K562 (cell line): ENCODE measurements around the gene TTC31. TPM values are rescaled to one million over a fixed set of nuclear protein-coding genes. Genes with fewer than 3 reads are reported as not detected.

Experiments used
- DIDO1 ChIP-seq: fragments of 450-650 bp; IDR thresholded peaks from 2 replicates; pipeline ENCODE4 v1.6.1; 2016; ENCODE audit warnings: low read depth, missing biosample characterization, missing genetic modification characterization
- EGR1 ChIP-seq: fragments of 450-650 bp; conservative IDR thresholded peaks from 2 replicates; pipeline ENCODE4 v1.6.1; 2017; ENCODE audit warnings: mild to moderate bottlenecking
- HNRNPH1 ChIP-seq: fragments of 200-400 bp; formaldehyde crosslinking; optimal IDR thresholded peaks from 2 replicates; pipeline ENCODE3; 2017; ENCODE audit warnings: low read depth, mild to moderate bottlenecking, low read length, moderate library complexity
- IRF1 ChIP-seq: sonication (generic); formaldehyde crosslinking; IDR thresholded peaks from 2 replicates; pipeline ENCODE4 v1.8.0; 2022; ENCODE audit warnings: missing genetic modification reagents, mild to moderate bottlenecking, borderline replicate concordance
- MTF1 ChIP-seq: fragments of 250-450 bp; sonication (Bioruptor Pico); IDR thresholded peaks from 2 replicates; pipeline ENCODE4 v1.9.0; 2021; ENCODE audit warnings: moderate library complexity, mild to moderate bottlenecking, inconsistent platforms, borderline replicate concordance
- NFRKB ChIP-seq: fragments of 450-650 bp; IDR thresholded peaks from 2 replicates; pipeline ENCODE4 v1.6.1; 2016; ENCODE audit warnings: low read depth
- PCBP2 ChIP-seq: fragments of 200-400 bp; formaldehyde crosslinking; IDR thresholded peaks from 2 replicates; pipeline ENCODE4 v1.6.1; 2018; ENCODE audit warnings: low read length, low read depth, mild to moderate bottlenecking, moderate library complexity; ENCODE audit not compliant: poor library complexity, severe bottlenecking
- POU5F1 ChIP-seq: fragments of 150-350 bp; IDR thresholded peaks from 2 replicates; pipeline ENCODE4 v1.6.1; 2014; ENCODE audit warnings: borderline replicate concordance, low read length, low read depth, mild to moderate bottlenecking; ENCODE audit not compliant: partially characterized antibody
- RBBP5 ChIP-seq: fragments of 200-600 bp; sonication (generic); IDR thresholded peaks from 2 replicates; pipeline ENCODE4 v1.6.1; 2012; ENCODE audit warnings: borderline replicate concordance, mild to moderate bottlenecking, low read length, control low read depth, inconsistent platforms; ENCODE audit not compliant: insufficient read depth, poor library complexity, severe bottlenecking
- RBM15 ChIP-seq: fragments of 200-400 bp; formaldehyde crosslinking; IDR thresholded peaks from 2 replicates; pipeline ENCODE4 v1.6.1; 2018; ENCODE audit warnings: mild to moderate bottlenecking, low read length, moderate library complexity; ENCODE audit not compliant: insufficient read depth
- SOX6 ChIP-seq: fragments of 450-650 bp; IDR thresholded peaks from 2 replicates; pipeline ENCODE4 v1.6.1; 2014; ENCODE audit warnings: mild to moderate bottlenecking
- SRF ChIP-seq, 2 experiments: fragments of 250-450, 450-650 bp in 1 of 2; sonication (Bioruptor Pico) in 1 of 2; sonication (generic) in 1 of 2; formaldehyde crosslinking; IDR thresholded peaks; 2 replicates each; pipeline versions ENCODE4 v1.5.0 to v1.5.1; 2020 to 2022; ENCODE audit warnings: mild to moderate bottlenecking in 1 of 2, missing genetic modification reagents in 1 of 2
- TOE1 ChIP-seq, 2 experiments: fragments of 450-650 bp in 1 of 2; sonication (generic) in 1 of 2; formaldehyde crosslinking in 1 of 2; IDR thresholded peaks; 2 replicates each; pipeline versions ENCODE4 v1.7.1 to v1.8.0; 2016 to 2022; ENCODE audit warnings: borderline replicate concordance in 2 of 2, mild to moderate bottlenecking in 2 of 2, antibody characterized with exemption in 1 of 2, inconsistent platforms in 1 of 2, low read depth in 1 of 2, missing genetic modification reagents in 1 of 2, moderate library complexity in 1 of 2
- WHSC1 ChIP-seq: IDR thresholded peaks from one replicate; pipeline ENCODE4 v1.6.1; 2012; ENCODE audit warnings: low read length, control low read depth, inconsistent platforms
- ZNF445 ChIP-seq: fragments of 250-450 bp; sonication (Bioruptor Pico); IDR thresholded peaks from 2 replicates; pipeline ENCODE4 v1.4.0; 2020; ENCODE audit warnings: low read depth, mild to moderate bottlenecking, moderate library complexity
- polyA plus RNA-seq, 8 experiments: library from polyadenylated mRNA; depleted of rRNA in 4 of 8; stranded (reverse) in 5 of 8; unstranded in 3 of 8; fragments of >200 nt; fragmentation: Nextera tagmentation in 2 of 8; fragmentation: Illumina TruSeq in 1 of 8; extraction: Ambion mirVana in 2 of 8; extraction: Trizol in 1 of 8; gene quantifications; 2 replicates each; pipeline versions ENCODE4 v1.2.1 to v1.2.3, GENCODE V29; 2011 to 2014; ENCODE audit warnings: inconsistent platforms in 1 of 8, missing spikeins in 1 of 8
- total RNA-seq, 7 experiments: library from RNA; depleted of rRNA in 6 of 7; stranded (reverse); fragments of >200 nt in 6 of 7; fragmentation: Illumina TruSeq in 2 of 7; extraction: Trizol in 2 of 7; gene quantifications; 2 replicates each; pipeline versions ENCODE4 v1.2.1 to v1.2.3, GENCODE V29; 2011 to 2021; ENCODE audit warnings: low replicate concordance in 1 of 7
- TF ChIP-seq, protein P1 (sequence below), 2 experiments: fragments of 450-650 bp; formaldehyde crosslinking in 1 of 2; IDR thresholded peaks; 2 replicates each; pipeline versions ENCODE4 v1.4.0 to v1.6.1; 2014 to 2020; ENCODE audit warnings: mild to moderate bottlenecking in 2 of 2, borderline replicate concordance in 1 of 2, low read depth in 1 of 2

Gene TTC31
- total and polyA plus RNA-seq, 9 of the 15 experiments (the other 6 are each of a cell fraction or from before 2014, with no cell fraction given): 4.7 to 30.5 (median 15.9) TPM

DNA sequence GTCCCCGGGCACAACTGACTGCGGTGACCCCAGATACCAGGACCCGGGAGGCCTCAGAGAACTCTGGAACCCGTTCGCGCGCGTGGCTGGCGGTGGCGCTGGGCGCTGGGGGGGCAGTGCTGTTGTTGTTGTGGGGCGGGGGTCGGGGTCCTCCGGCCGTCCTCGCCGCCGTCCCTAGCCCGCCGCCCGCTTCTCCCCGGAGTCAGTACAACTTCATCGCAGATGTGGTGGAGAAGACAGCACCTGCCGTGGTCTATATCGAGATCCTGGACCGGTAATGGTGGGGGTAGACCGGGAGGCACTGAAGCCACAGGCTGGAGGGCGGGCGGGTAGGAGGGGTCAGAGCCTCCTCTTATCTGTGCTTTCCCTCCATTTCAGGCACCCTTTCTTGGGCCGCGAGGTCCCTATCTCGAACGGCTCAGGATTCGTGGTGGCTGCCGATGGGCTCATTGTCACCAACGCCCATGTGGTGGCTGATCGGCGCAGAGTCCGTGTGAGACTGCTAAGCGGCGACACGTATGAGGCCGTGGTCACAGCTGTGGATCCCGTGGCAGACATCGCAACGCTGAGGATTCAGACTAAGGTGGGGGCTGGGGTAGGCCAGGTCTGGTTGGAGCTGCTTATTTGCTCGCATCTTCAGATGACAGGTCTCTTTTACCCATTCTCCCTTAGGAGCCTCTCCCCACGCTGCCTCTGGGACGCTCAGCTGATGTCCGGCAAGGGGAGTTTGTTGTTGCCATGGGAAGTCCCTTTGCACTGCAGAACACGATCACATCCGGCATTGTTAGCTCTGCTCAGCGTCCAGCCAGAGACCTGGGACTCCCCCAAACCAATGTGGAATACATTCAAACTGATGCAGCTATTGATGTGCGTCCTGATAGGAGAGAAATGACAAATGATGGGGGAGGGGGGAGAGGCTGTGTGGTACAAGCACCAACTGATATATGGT lies 47.6 kb downstream of the TTC31 start (continued):
- TF ChIP-seq HNRNPH1 (no peak), RBM15 (no peak), SOX6 (peak; percentile 78; the same call in 1 of the 2 replicates), WHSC1 (no peak), MTF1 (CRISPR knock-in tag) (no peak), POU5F1 (no peak), NFRKB (peak; percentile 62; the same call in 1 of the 2 replicates), IRF1 (CRISPR knock-in tag) (no peak), PCBP2 (no peak), SRF (CRISPR knock-in tag; IDR thresholded peaks at IDR 0.05) (0 out of 4 replicates have a peak, but pooled peaks of 1 of the 2 experiments have one; percentile 22), DIDO1 (no peak), EGR1 (no peak), RBBP5 (no peak), TOE1 (IDR thresholded peaks at IDR 0.05; ENCODE audit: borderline replicate concordance) (0 out of 2 replicates have a peak, but pooled peaks have one; percentile 29), TOE1 (CRISPR knock-in tag; IDR thresholded peaks at IDR 0.05; ENCODE audit: borderline replicate concordance, low read depth) (no peak), ZNF445 (CRISPR knock-in tag) (no peak)
- TF ChIP-seq, protein P1, sequence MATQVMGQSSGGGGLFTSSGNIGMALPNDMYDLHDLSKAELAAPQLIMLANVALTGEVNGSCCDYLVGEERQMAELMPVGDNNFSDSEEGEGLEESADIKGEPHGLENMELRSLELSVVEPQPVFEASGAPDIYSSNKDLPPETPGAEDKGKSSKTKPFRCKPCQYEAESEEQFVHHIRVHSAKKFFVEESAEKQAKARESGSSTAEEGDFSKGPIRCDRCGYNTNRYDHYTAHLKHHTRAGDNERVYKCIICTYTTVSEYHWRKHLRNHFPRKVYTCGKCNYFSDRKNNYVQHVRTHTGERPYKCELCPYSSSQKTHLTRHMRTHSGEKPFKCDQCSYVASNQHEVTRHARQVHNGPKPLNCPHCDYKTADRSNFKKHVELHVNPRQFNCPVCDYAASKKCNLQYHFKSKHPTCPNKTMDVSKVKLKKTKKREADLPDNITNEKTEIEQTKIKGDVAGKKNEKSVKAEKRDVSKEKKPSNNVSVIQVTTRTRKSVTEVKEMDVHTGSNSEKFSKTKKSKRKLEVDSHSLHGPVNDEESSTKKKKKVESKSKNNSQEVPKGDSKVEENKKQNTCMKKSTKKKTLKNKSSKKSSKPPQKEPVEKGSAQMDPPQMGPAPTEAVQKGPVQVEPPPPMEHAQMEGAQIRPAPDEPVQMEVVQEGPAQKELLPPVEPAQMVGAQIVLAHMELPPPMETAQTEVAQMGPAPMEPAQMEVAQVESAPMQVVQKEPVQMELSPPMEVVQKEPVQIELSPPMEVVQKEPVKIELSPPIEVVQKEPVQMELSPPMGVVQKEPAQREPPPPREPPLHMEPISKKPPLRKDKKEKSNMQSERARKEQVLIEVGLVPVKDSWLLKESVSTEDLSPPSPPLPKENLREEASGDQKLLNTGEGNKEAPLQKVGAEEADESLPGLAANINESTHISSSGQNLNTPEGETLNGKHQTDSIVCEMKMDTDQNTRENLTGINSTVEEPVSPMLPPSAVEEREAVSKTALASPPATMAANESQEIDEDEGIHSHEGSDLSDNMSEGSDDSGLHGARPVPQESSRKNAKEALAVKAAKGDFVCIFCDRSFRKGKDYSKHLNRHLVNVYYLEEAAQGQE (IDR thresholded peaks at IDR 0.05; ENCODE audit: borderline replicate concordance): no peak
- TF ChIP-seq, protein P1 (CRISPR knock-in tag; IDR thresholded peaks at IDR 0.05; ENCODE audit: low read depth): no peak
